Right atrium auricular region (tissue), 2 donors: ENCODE measurements around the gene HSD17B7. TPM values are rescaled to one million over a fixed set of nuclear protein-coding genes. Genes with fewer than 3 reads are reported as not detected.

ENCODE experiments used
- DNase-seq: peaks from one replicate; pipeline ENCODE4 v3.0.0-alpha.2; 2019; ENCODE audit warnings: low spot score
- H3K27ac ChIP-seq, 2 donors: fragments of 200-600 bp; sonication (generic); 1 replicate in 1 of 2; 2 replicates in 1 of 2; pipeline ENCODE4 v1.5.1; 2016 to 2019
- H3K27me3 ChIP-seq, 2 donors: fragments of 200-600 bp; sonication (generic); one replicate each; pipeline versions ENCODE4 v1.5.1 to v1.6.0; 2017 to 2019
- H3K36me3 ChIP-seq: fragments of 200-600 bp; sonication (generic); one replicate; pipeline ENCODE4 v1.5.1; 2016
- H3K4me1 ChIP-seq, 2 donors: fragments of 200-600 bp; sonication (generic); one replicate each; pipeline versions ENCODE4 v1.5.1 to v1.6.0; 2017 to 2019
- H3K4me3 ChIP-seq, 2 donors: fragments of 200-600 bp; sonication (generic); 1 replicate in 1 of 2; 2 replicates in 1 of 2; pipeline ENCODE4 v1.5.1; 2017 to 2019; ENCODE audit warnings: mild to moderate bottlenecking in 1 of 2, moderate library complexity in 1 of 2
- H3K9me3 ChIP-seq, 2 donors: fragments of 200-600 bp; sonication (generic); one replicate each; pipeline ENCODE4 v1.5.1; 2019
- total RNA-seq, 2 donors: library from RNA; depleted of rRNA; stranded (reverse); fragments of >200 nt; gene quantifications; one replicate each; pipeline ENCODE4 v1.1.0, GENCODE V29; 2016
- TF ChIP-seq, protein P1 (sequence below), 2 donors: fragments of 200-600 bp; sonication (generic); IDR thresholded peaks; one replicate each; pipeline ENCODE4 v1.5.1; 2019; ENCODE audit warnings: antibody characterized with exemption in 2 of 2

The HSD17B7 gene
- total RNA-seq, 2 donors from 2014 or later = 5.6 to 6.9 TPM

DNA sequence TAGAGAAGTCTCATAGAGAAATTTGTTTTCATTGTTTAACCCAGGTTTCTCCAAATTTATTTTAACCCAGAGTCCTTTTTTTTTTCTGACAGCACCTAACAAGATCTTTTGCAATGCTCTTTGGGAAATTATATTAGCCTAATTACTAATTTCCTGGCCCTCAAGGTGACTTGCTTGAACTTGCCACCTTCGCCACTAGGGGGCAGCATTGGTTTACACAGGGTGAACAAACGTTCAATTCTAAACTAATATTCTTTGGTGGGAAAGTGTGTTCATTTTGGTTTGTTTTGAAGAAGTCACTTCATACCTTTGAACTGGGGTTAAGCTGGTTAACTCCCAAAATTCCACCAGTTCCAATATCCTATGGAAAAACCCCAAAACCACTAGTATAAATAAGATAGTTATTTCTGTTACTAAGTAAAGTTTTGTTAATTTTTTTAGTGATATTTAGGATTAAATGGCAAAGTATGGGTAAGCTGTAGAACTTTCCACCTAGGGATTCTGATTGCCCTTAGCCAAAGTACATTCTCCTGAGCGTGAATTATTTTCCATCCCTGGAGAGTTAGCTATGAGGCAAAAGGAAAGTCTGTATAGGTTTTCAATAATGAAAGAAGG lies 57.4 kb downstream of the HSD17B7 start:
- H3K27me3 ChIP-seq = no peaks in the 10 kb centered on the region
- no peaks in the 10 kb centered on the region for H3K36me3 ChIP-seq
- H3K4me3 ChIP-seq = no peak overlapping the region
- TF ChIP-seq, protein P1, sequence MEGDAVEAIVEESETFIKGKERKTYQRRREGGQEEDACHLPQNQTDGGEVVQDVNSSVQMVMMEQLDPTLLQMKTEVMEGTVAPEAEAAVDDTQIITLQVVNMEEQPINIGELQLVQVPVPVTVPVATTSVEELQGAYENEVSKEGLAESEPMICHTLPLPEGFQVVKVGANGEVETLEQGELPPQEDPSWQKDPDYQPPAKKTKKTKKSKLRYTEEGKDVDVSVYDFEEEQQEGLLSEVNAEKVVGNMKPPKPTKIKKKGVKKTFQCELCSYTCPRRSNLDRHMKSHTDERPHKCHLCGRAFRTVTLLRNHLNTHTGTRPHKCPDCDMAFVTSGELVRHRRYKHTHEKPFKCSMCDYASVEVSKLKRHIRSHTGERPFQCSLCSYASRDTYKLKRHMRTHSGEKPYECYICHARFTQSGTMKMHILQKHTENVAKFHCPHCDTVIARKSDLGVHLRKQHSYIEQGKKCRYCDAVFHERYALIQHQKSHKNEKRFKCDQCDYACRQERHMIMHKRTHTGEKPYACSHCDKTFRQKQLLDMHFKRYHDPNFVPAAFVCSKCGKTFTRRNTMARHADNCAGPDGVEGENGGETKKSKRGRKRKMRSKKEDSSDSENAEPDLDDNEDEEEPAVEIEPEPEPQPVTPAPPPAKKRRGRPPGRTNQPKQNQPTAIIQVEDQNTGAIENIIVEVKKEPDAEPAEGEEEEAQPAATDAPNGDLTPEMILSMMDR (IDR thresholded peaks at IDR 0.05) = peak; percentile 92 to 97
- H3K27ac ChIP-seq = no peak overlapping the region
- DNase-seq = peak; percentile 87
- no peaks in the 10 kb centered on the region for H3K4me1 ChIP-seq
- H3K9me3 ChIP-seq = no peaks in the 10 kb centered on the region

GRCh38 chr1:162849711-162850110 lies 59.2 kb downstream of the HSD17B7 start:
- Histone ChIP-seq H3K4me1 (no peaks in the 10 kb centered on the region), H3K4me3 (no peak overlapping the region), H3K27ac (no peak overlapping the region), H3K36me3 (no peaks in the 10 kb centered on the region), H3K9me3 (no peaks in the 10 kb centered on the region), H3K27me3 (no peaks in the 10 kb centered on the region)
- TF ChIP-seq, protein P1 (IDR thresholded peaks at IDR 0.05) = no peak
- DNase-seq = no peak

DNA sequence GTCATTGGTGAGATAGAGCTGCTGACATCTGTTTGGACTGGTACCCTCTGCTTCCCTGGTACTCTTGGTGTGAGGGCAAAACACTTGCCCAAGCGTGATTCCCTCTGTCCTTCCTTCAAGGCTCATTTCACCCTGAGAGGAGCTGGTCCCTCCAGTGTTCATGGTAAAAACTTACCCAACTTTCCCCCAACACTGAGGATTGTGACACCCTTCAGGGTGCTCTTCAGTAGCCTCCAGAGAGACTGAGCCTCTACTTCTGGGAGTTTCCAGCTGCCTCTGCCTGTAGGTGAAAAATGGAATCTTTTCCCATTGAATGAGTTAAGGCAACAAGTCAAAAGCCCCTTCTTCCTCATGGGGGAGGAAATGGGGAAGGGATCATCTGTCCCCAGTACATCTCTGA lies 60.8 kb downstream of the HSD17B7 start:
- Histone ChIP-seq H3K9me3 (no peaks in the 10 kb centered on the region), H3K27ac (no peak overlapping the region), H3K36me3 (no peaks in the 10 kb centered on the region), H3K27me3 (no peaks in the 10 kb centered on the region), H3K4me3 (no peak overlapping the region), H3K4me1 (no peaks in the 10 kb centered on the region)
- TF ChIP-seq, protein P1 (IDR thresholded peaks at IDR 0.05) = no peak
- DNase-seq = no peak

- peak; percentile 61 for DNase-seq
- Histone ChIP-seq H3K27me3 (no peaks in the 10 kb centered on the region), H3K36me3 (no peaks in the 10 kb centered on the region), H3K4me1 (no peaks in the 10 kb centered on the region), H3K4me3 (no peak overlapping the region), H3K27ac (no peak overlapping the region), H3K9me3 (no peaks in the 10 kb centered on the region)
- TF ChIP-seq, protein P1 (IDR thresholded peaks at IDR 0.05) = peak in 1 of 2 donors; percentile 76
These were observed 63.9 kb downstream of the HSD17B7 start for GRCh38 chr1:162854245-162854882.

DNA sequence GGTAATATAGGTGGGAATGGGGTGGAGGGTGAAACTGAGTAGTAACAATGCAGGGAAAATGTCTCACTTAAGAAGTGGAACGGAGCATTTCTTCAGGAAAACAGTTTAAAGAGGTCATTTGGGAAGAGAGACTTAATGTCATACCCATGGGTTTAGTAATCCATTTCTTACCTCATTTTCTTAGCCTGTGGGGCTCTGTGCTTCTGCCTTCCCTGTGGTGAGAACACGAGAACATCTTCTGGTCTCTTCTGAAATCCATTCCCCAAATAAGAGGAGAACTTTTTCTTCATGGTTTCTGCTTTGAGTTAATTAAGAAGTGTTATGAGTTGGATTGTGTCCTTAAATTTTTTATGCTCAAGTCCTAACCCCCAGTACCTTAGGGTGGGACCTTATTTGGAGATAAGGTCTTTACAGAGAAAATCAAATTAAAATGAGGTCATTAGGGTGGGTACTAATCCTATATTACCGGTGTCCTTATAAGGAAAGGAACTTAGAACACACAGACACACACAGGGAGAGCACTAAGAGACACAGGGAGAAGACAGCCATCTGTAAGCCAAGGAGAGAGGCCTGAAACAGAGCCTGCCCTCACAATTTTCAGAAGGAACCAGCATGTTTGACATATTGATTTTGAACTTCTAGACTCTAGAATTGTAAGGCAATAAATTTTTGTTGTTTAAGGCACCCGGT lies 65.1 kb downstream of the HSD17B7 start:
- TF ChIP-seq, protein P1 (IDR thresholded peaks at IDR 0.05) = no peak
- Histone ChIP-seq H3K9me3 (no peaks in the 10 kb centered on the region), H3K27ac (no peak overlapping the region), H3K27me3 (no peaks in the 10 kb centered on the region), H3K4me1 (no peaks in the 10 kb centered on the region), H3K4me3 (no peak overlapping the region), H3K36me3 (no peaks in the 10 kb centered on the region)
- DNase-seq = no peak
